HepG2 (cell line): ENCODE measurements around the gene TOMM7. TPM values are rescaled to one million over a fixed set of nuclear protein-coding genes. Genes with fewer than 3 reads are reported as not detected.

Experiments used
- CBX1 ChIP-seq: IDR thresholded peaks from one replicate; pipeline ENCODE4 v1.6.1; 2016; ENCODE audit warnings: antibody characterized with exemption, low read depth
- DMTF1 ChIP-seq: sonication (generic); formaldehyde crosslinking; IDR thresholded peaks from 2 replicates; pipeline ENCODE4 v1.4.0; 2020; ENCODE audit warnings: mild to moderate bottlenecking, missing genetic modification reagents
- E2F2 ChIP-seq: sonication (generic); formaldehyde crosslinking; IDR thresholded peaks from 2 replicates; pipeline ENCODE4 v1.4.0; 2020; ENCODE audit warnings: missing genetic modification reagents, borderline replicate concordance
- EP300 ChIP-seq, 3 experiments: sonication (generic) in 1 of 3; formaldehyde crosslinking in 1 of 3; IDR thresholded peaks; 2 replicates each; pipeline versions ENCODE4 v1.5.1 to v1.6.1; 2011 to 2020; ENCODE audit warnings: low read depth in 2 of 3, low read length in 2 of 3, borderline replicate concordance in 1 of 3, improper control_type of control experiment in 1 of 3, mild to moderate bottlenecking in 1 of 3, missing genetic modification reagents in 1 of 3, moderate library complexity in 1 of 3
- FOXK1 ChIP-seq: sonication (generic); formaldehyde crosslinking; IDR thresholded peaks from 2 replicates; pipeline ENCODE4 v1.4.0; 2020; ENCODE audit warnings: low read depth, missing genetic modification reagents, borderline replicate concordance
- HOMEZ ChIP-seq: IDR thresholded peaks from 2 replicates; pipeline ENCODE4 v1.6.1; 2016; ENCODE audit warnings: low read depth
- HOXA5 ChIP-seq: sonication (generic); formaldehyde crosslinking; IDR thresholded peaks from 2 replicates; pipeline ENCODE4 v1.4.0; 2020; ENCODE audit warnings: missing genetic modification reagents
- KDM4B ChIP-seq: sonication (generic); formaldehyde crosslinking; IDR thresholded peaks from 2 replicates; pipeline ENCODE4 v1.4.0; 2020; ENCODE audit warnings: missing genetic modification reagents
- MEIS2 ChIP-seq: sonication (generic); formaldehyde crosslinking; IDR thresholded peaks from 2 replicates; pipeline ENCODE4 v1.9.0; 2021; ENCODE audit warnings: mild to moderate bottlenecking, missing genetic modification reagents
- MYC ChIP-seq: sonication (generic); formaldehyde crosslinking; IDR thresholded peaks from 2 replicates; pipeline ENCODE4 v1.9.0; 2021; ENCODE audit warnings: missing genetic modification reagents, borderline replicate concordance
- SALL1 ChIP-seq: sonication (generic); formaldehyde crosslinking; IDR thresholded peaks from 2 replicates; pipeline ENCODE4 v1.8.0; 2022; ENCODE audit warnings: mild to moderate bottlenecking, missing genetic modification reagents
- THRA ChIP-seq: sonication (generic); formaldehyde crosslinking; IDR thresholded peaks from 2 replicates; pipeline ENCODE4 v1.4.0; 2020; ENCODE audit warnings: missing genetic modification reagents, borderline replicate concordance
- ZFP62 ChIP-seq: sonication (generic); formaldehyde crosslinking; IDR thresholded peaks from 2 replicates; pipeline ENCODE4 v1.4.0; 2020; ENCODE audit warnings: missing genetic modification reagents
- ZNF121 ChIP-seq: sonication (generic); formaldehyde crosslinking; IDR thresholded peaks from 2 replicates; pipeline ENCODE4 v1.5.0; 2020; ENCODE audit warnings: mild to moderate bottlenecking, missing genetic modification reagents
- ZNF598 ChIP-seq: sonication (generic); formaldehyde crosslinking; IDR thresholded peaks from 2 replicates; pipeline ENCODE4 v1.5.1; 2020; ENCODE audit warnings: mild to moderate bottlenecking, missing genetic modification reagents, borderline replicate concordance
- polyA plus RNA-seq, 8 experiments: library from polyadenylated mRNA; depleted of rRNA in 3 of 8; stranded (reverse) in 7 of 8; unstranded in 1 of 8; fragments of >200 nt; fragmentation: Illumina TruSeq in 4 of 8; extraction: Trizol in 4 of 8; gene quantifications; 2 replicates each; pipeline versions ENCODE4 v1.2.1 to v1.2.3, GENCODE V29; 2011 to 2016; ENCODE audit warnings: low read depth in 4 of 8, missing spikeins in 1 of 8, mixed read lengths in 1 of 8; ENCODE audit not compliant: insufficient read depth in 1 of 8
- total RNA-seq, 5 experiments: library from RNA; depleted of rRNA; stranded (reverse); fragments of >200 nt; fragmentation: Illumina TruSeq; extraction: Trizol; gene quantifications; 2 replicates each; pipeline ENCODE4 v1.2.3, GENCODE V29; 2016; ENCODE audit warnings: low read depth in 1 of 5

The TOMM7 gene
- total and polyA plus RNA-seq, 2 of the 13 experiments (the other 11 are each of a cell fraction or from before 2014, with no cell fraction given) = 251 to 369 TPM

GRCh38 chr7:22822486-22823141, at the start of gene TOMM7 (continued):
- 0 out of 4 replicates have a peak, but pooled peaks of 1 of the 2 experiments have one; percentile 21 for TF ChIP-seq EP300 (IDR thresholded peaks at IDR 0.05; ENCODE audit: low read depth in 2 of 2, low read length in 2 of 2)
- no peak for TF ChIP-seq EP300 (CRISPR knock-in tag; IDR thresholded peaks at IDR 0.05; ENCODE audit: borderline replicate concordance)
- TF ChIP-seq MEIS2 = peak; percentile 73; the same call in 1 of the 2 replicates
- TF ChIP-seq THRA (CRISPR knock-in tag) = peak; percentile 62; the same call in 1 of the 2 replicates
- TF ChIP-seq KDM4B (CRISPR knock-in tag) = peak; percentile 53; the same call in 1 of the 2 replicates
- TF ChIP-seq DMTF1 (CRISPR knock-in tag) = 0 out of 2 replicates have a peak, but pooled peaks have one; percentile 49
- peak; percentile 65; the same call in 1 of the 2 replicates for TF ChIP-seq ZNF598 (CRISPR knock-in tag)
- TF ChIP-seq ZNF121 (CRISPR knock-in tag) = peak; percentile 71
- peak; percentile 65 for TF ChIP-seq CBX1
- TF ChIP-seq HOMEZ (CRISPR knock-in tag) = peak; percentile 80; the same call in 1 of the 2 replicates
- peak; percentile 76 for TF ChIP-seq HOXA5 (CRISPR knock-in tag)
- TF ChIP-seq SALL1 = peak; percentile 80
- TF ChIP-seq ZFP62 (CRISPR knock-in tag) = no peak
- peak; percentile 93; the same call in 1 of the 2 replicates for TF ChIP-seq FOXK1 (CRISPR knock-in tag)
- no peak for TF ChIP-seq E2F2 (CRISPR knock-in tag)
- peak; percentile 86; the same call in 1 of the 2 replicates for TF ChIP-seq MYC
